GM19438 (cell line): ENCODE results near the gene CDH2.

Experiments
- ATAC-seq: cut with Tn5 transposase; IDR thresholded peaks from one replicate; pipeline ENCODE4 v1.9.1; 2021; ENCODE audit warnings: low read depth; ENCODE audit not compliant: unreplicated experiment

CDH2 gene

DNA sequence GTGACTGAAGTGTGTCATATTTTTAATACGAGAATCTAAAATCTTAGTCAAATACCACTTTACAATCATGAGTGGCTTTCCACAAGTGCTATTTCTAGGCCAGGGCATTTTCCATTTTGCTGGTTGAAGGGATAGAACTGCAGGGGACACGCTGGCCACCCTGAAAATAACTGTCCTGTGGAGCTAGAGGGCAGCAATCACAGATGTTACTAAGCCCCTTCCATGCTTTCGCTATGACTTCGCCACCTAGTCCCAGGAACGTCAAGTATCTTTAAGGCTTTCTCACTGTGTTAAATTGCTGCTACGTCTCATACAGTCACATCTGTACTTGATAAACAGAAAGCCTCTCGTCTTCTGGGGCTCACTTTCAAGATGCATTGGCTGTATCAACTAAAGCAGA lies 171.8 kb downstream of the CDH2 start:
- no peak for ATAC-seq

DNA sequence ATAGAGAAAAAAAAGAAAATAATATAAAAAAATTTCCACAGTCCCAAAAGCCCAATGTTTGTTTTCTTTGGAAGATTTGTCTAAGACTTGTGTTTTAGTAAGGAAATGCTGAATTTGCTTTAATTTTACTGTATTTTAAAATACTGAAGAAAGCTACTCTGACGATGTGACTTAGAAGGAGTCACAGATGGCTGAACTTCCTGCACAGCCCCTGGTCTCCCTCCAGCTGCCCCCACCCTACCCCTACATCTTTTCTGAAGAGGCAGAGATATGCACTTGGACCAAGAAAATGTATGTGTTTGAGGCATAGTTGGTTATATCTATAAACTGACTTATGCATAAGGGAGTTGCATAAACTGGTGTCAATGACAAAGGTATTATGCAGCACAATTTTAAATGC lies 172.3 kb downstream of the CDH2 start:
- no peak for ATAC-seq

DNA sequence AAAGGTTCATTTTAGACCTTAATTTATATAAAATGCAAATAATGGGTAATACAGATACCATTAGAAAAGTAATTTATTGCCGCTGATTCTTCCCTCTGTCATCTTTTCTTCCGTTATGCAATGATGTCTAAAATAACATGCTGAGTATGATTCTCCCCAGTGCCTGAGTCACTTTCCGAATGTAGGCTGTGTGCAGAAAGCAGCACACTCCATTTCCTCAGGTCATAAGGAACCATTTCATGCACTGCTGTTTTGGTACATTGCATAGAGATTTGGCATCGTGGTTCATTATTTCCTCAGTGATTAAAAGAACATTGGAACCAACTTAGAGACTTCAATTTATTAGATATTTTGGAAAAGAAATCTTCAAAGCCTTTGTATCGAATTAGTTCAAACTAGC lies 173.5 kb downstream of the CDH2 start:
- ATAC-seq = no peak

DNA sequence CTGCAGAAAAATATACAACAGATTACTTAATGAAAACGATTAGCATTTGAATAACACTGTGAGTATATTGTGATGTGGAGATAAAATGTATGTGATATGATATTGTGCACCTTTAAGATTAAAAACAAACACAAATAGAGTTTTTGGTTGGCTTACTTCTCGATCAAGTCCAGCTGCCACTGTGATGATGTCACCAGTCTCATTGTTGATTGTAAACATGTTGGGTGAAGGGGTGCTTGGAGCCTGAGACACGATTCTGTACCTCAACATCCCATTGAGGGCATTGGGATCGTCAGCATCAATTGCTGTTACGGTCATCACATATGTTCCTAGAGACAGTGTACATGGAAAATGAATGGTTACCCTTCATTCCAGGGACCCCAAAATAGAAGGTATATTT lies 174.1 kb downstream of the CDH2 start:
- no peak for ATAC-seq

DNA sequence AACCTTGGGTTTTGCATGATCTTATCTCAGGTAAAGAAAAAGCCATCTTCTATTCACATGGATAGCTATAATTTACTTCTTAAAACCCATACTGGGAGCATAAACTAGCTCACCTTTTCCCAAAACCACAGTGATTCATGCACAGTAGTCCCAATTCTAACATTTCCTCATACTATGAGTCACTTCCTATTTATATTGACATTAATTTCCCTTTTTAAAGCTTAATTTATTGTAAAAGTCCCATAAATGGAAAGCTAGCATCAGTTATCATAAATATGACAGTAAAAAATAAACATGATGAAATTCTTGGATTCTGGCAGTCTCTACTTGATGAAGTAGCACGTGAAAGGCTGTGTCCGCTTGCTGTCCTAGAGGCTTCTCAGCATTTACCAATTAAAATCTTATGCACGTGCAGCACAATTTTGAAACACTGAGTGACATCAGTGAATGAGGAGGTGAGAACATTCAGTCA lies 180.1 kb downstream of the CDH2 start:
- no peak for ATAC-seq

DNA sequence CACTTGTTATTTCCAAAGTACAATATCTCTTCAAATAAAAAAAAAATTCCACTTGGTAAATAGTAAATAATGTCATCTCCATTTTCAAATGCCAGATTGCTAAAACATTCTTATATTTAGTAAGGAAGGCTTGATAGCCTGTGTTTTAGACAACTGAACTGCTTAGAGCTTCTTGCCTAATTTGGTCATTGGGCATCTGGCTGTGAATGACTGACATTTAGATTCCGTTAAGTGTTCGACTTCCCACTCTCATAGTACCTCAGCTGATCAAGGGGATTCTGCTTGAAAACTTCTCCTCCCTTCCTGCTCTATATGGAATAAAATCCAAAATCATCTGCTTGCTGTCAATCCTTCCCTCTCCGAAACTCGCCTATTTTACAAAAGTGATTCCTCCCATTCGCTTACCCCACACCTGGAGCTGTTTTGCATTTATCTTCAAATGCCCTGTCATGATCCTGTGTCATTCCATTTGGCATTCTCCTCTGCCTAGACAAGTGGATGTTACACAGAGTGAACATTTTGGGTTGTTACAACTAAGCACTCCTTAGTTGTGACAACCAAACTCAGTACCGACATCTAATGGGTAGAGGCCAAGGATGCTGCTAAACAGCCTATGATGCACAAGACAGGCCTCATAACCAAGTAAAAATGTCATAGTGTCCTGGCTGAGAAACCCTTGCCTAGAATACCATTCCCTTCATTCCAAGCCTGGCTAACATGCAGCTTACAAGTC lies 181.0 kb downstream of the CDH2 start:
- ATAC-seq = no peak

DNA sequence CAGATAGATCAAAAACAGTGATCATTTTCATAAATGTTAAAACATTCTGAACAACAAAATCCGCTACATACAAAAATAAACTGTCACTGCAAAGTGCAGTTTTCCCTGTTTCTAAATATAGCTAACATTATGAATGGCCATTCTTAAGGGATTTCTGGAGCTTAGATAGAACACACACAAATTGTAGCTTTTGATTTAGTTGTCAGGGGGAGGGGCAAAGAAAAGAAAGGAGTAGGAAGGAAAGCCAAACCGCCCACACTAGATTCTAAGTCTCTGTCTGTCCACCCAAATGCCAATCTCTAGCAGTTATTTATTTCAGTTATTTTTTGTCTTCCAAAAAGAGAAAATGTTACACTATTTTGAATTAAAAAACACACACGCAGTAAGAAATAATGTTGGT lies 182.4 kb downstream of the CDH2 start:
- ATAC-seq = no peak

DNA sequence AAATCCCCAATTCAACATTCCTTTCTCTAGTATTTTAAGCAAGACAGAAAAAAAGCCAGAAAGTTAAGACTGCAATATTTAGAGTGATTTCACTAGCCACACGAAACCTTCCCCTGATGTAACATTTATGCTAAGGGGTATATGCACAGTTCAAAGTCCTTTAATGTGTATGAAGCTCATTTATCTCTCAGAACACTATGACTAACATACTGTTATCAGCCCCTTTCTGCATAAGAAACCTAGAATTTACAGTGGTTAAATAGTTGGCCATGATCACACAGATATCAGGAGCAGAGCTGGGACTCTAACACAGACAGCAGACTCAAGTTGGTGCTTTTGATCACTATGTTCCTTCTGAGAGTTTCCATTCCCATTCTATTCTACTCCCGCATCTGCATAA lies 185.5 kb downstream of the CDH2 start:
- no peak for ATAC-seq

DNA sequence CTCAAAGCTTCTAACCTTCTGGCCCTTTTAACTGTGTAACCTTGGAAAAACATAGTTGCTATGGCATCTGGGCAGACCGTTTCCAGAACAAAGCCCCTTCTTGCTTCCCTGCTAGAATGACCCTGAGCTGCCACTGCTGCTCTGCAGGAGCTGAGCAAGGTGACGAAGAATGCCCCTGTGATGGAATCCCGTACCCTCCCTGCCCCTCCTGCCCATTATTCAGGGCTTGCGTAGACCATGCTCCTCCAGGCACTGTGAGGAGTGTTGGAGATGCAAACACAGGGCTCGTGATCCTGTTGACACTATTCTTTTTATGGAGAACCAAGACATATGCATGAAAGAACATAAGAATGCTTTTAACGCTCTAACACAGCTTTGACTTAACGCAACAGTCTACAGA lies 191.1 kb downstream of the CDH2 start:
- ATAC-seq = no peak

DNA sequence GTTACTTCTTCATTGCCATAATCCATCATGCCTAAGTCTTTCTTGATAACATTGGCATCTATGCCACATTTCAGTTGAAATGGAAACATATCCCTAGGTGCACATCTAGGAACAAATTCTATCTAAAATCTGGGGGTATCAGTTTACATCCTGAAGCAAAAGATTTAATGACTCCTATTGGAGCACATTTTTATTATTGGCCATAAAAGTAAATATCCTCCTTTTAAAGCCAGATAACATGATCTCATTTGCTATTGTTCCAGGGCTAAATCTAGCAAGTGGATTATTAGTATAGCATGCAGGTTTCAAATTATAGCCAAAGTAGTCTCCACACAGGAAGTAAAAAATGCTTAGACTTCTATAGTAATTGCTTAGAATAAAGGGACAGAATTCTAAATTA lies 193.2 kb downstream of the CDH2 start:
- ATAC-seq = no peak

DNA sequence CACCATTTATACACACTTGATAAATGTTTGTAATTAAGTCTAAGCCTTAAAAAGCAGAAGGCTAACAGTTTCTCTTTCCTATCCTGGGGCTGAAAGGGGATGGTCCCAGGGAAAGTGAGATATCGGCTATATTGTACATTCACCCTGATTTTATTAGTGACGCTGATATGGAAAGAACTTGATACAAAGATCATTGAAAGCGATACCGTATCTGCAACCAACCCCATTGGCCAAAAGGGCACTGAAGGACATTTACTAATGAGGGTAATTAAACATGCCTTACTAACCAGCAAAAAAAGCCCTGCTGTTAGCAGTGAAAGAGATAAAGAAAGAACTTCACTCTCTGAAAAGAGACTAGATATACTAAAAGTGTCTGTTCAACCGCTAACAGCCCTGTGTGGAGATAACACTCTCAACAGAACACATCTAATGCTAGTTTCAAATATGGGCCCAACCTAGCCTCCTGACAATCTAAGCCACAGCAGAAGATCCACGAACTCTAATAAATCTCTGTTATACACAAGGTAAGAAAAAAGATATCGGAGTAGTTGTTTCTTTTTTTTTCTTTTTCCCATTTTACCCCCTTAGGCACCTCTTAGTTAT lies 200.0 kb downstream of the CDH2 start:
- no peak for ATAC-seq

DNA sequence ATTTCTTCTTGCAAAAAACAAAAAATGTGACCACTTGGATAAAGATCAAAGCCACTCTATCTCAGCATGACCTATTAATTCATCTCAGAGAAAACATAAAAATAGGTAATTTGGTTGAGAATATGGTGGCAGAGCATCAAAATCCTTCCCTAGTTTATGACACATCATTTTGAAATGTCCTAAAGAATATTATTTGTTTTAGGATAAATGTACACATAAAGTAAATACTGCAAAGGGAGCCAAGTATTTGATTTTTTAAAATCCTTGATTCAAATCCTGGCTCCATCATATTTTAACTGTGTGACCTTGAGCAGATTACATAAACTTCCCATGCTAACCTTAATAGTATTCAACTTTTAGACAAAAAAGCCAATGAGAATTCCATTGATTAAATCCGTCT lies 206.6 kb downstream of the CDH2 start:
- no peak for ATAC-seq

DNA sequence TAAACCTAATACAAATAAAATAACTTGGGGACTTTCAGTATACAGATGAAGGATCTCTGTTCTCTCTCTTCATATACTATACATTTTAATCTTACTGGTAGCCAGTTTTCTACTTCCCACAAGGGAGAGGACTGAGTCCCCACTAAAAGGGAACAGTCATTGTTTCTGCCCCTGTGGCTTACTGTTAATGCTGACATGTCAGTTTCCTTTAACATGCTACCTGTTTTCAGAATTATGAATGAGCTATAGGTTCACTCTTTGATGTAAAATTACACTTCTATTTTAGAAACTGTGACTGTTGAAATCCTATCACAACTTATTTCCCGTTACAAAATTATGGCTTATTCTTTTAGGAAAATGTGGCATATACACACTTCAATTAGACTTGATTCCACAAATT lies 207.7 kb downstream of the CDH2 start:
- no peak for ATAC-seq

DNA sequence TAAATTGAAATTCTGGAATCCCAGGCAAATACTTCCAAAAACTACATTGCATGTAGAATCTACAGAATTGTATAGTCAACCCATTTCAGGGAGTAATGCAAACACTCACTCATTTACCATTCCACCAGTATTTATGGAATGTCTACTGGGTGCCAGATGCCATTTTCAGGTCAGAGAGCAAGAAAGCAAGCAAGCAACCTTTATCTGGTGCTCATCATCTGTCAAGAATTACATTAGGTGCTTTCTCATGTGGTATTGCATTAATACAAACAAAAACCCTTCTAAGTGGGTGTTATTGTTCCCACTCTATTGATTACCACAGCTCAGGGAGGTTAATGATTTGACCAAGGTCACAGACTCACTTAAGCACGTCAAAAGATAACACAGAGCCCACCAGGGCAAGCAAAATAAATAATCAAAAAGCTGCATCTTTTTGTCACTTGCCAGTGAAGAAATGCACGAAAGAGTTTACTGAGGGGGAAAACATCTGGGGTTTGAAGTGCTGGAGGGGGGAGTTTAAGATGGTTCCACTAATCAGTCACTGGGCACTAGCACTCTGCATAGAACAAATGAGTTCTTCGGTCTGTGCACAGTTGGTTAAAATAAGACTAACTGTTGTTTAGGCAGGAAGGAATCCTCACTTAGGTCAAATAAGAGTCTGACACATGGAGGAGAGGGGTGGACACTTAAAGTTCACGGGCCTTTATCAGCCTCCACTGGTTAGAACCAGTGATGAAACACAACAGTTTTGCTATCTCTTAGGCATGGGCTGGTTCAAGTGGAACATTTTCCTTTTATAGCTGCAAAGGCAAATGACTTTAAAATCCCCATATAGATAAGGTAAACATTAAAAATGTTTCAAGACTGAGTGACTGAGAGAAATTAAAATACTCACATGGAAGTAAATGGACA lies 208.8 kb downstream of the CDH2 start:
- ATAC-seq = no peak

DNA sequence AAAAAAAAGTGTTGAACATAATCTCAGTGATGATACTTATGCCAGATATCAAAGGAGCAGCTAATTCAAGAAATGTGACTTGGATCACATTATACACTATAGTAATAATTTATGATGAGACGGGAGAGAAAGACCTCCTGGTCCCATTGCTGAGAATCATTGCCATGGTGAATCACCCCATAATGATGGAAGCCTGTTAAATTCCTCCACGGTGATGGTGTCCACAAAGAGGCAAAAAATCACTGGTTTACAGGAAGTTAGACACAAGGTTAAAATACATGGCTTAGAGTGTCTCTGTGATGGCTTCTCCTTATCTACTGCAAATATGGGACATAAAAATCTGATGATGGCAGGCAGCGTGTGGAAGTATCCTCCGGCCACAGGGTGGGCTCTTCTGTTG lies 210.0 kb downstream of the CDH2 start:
- ATAC-seq = no peak

DNA sequence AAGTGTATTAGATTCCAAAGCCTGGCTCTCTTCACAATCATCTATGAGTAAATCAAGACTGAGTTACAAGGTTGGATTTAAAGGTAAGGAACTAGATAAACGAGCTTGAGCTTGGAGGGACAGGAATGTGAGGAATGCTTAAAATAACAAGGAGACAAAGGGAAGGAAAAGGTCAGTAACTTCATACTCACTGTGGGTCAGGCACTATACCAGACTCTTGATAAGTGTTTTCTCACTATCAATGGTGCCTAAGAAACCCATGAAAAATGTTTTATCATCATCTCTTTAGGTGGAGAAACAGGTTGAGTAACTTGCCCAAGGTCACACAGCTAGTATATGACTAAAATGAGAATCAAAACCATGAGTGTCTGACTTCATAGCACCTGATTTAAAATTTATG lies 212.1 kb downstream of the CDH2 start:
- ATAC-seq = no peak

DNA sequence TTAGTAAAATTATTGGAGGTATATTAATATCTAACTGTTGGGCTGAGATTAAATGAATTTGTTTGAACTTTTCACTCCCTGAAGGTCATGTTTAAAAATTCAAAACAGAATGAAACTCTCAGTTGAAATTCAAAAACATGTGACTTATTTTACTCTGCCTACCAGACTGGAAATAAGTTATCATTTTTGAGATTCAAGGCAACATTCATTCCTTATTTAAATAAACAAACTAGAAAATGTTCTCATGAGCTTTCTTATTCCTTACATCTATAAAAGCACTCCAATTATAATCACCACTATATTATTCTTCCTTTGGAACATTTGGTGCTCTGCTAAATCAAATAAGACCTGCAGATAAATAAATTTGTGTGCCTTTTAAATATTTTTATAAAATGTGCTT lies 217.8 kb downstream of the CDH2 start:
- no peak for ATAC-seq

DNA sequence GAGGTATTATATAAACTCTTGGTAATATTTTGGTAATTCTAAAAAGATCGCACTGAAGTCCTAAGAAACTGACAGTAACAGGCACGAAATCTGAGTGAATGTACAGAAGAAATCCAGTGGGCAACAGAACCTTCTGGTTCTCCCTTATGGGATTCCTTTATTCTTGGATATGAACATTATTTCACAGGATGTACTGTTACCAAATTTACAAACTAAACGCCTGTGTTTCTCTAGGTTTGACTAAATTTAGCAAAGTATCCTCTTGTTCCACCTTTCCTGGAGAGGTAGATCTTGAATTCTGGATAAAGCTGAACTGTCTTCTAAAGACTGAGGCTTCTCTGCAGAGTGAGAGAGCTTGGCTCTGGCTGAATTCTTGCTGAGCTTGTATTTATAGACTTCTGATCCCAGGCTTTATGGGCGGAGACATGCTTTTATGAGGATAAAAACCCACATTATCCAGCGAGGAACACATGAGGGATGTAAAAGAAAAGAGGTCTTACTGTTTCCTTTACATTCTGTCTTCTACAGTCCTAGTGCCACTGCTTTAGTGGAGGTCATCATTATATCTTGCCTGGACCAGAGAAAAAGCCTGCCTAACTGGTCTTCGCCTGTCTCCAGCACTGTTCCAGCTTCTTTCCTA lies 220.8 kb downstream of the CDH2 start:
- ATAC-seq = no peak

DNA sequence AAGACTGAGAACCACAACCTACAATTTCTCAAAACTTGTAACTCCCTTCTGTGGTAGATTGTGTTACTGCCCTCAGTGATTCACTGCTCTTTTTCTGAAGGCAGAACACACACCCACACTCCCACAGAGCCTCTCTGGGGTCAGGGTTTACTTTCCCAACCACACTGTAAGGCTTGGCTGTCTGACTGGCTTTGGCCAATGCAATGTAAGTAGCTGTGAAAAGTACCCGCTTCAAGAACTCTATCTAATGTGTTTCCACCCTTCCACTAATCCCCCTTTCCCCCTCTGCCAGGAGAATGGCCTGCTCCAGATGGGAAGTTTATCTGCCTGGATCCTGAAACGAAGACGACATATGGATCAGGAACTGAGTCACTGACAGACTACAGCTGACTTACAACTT lies 222.7 kb downstream of the CDH2 start:
- ATAC-seq = no peak

DNA sequence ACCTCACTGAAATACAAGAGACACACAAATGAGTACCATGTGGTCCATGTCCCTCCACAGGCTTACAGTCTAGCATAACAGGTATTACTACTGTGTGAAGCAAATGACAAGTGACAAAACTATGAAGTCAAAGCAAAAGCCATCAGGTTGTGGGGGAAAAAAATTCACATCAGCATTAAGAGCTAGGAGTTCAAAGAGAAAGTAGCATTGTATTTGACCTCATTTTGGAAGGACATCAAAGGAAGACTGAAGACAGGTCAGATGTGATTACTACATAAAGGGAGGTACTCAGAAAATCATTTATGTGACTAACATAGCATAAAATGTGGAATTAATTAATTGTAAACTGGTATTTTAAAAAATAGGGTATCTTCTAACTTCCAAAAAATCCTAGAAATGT lies 224.2 kb downstream of the CDH2 start:
- no peak for ATAC-seq

DNA sequence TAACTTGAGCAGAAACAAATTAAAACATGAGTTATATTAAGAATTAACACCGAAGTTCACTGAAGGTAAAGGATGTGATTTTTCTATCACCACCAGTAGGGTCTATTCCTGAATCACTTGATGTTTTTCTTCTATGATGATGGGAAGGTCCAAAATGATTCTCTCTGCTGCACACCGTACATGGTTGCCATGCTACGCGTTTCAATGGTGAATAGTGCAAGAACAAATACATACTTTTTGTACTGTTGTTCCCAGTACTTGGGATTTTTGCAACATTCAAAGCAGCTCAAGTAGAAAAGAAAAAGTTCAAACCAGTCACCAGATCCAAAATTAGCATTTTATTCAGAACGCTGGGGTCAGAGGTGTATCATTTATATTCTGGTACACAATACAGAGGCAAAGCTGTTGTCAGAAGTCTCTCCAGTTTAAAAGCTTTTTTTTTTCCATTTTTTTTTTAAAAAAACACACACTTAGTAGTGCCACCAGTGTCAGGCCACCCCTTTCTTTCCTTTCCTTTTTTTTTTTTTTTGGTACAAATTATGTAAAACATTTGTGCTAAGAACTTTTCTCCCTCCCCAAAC lies 226.2 kb downstream of the CDH2 start:
- ATAC-seq = no peak
